GM19043 (cell line): Measurements from ENCODE around the gene DIP2C.
"Not testable (repeated sequence)": the region's sequence is repeated elsewhere in the genome, so short reads cannot be mapped to it uniquely, and the experiment has no call there.

ENCODE experiments used
- ATAC-seq: cut with Tn5 transposase; IDR thresholded peaks from one replicate; pipeline ENCODE4 v1.9.1; 2021; ENCODE audit warnings: low read depth; ENCODE audit not compliant: unreplicated experiment

The DIP2C gene

DNA sequence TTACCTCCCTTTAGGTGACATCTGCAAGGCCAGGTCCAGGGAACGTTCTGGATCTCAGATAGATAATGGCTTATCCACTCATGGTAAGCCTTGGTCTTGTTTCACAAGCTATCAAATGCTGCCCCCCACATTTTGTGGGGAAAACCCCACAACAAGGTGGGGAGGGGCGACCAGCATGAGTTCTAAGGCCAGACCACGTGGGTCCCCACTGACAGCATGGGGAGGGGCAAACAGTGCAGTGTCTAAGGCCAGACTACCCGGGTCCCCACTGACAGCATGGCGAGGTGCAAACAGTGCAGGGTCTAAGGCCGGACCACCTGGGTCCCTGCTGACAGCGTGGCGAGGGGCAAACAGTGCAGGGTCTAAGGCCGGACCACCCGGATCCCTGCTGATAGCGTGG, 102.8 kb downstream of the DIP2C start:
- no peak for ATAC-seq

DNA sequence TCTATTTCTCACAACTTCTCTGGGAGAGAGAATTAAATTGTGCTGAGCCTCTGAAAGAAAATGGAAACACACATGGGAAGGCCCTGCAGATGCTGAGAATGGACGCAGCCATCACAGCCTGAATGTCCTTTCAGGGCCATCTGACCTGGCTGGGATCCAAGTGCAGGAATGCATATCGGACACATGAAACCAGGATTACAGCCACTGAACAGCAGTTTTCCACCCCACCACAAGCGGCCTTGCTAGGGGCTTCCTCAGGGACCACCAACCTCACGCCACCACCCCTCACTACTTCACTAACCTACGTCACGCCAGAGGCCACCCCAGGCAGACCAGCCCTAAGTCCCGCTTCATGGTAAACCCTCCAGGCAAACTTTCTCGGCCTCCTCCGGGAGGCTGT, 103.3 kb downstream of the DIP2C start:
- no peak for ATAC-seq

DNA sequence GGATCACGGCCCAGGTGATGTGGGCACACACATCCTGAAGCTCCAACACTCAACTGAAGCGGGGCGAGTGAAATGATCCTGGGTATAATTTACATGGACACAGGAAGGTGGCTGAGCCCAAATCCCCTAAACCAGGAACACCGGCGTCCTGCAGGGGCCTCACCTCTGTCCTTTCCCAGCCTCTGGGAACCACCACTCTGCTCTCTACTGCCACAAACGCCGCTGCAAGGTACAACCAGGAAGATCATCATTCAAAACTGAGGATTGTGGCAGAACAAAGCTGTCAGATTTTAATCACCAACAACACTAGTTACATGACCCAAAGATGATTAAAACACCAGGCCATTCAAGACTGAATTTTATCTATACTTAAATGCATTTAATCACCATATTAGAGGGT, 104.0 kb downstream of the DIP2C start:
- ATAC-seq, result no peak

DNA sequence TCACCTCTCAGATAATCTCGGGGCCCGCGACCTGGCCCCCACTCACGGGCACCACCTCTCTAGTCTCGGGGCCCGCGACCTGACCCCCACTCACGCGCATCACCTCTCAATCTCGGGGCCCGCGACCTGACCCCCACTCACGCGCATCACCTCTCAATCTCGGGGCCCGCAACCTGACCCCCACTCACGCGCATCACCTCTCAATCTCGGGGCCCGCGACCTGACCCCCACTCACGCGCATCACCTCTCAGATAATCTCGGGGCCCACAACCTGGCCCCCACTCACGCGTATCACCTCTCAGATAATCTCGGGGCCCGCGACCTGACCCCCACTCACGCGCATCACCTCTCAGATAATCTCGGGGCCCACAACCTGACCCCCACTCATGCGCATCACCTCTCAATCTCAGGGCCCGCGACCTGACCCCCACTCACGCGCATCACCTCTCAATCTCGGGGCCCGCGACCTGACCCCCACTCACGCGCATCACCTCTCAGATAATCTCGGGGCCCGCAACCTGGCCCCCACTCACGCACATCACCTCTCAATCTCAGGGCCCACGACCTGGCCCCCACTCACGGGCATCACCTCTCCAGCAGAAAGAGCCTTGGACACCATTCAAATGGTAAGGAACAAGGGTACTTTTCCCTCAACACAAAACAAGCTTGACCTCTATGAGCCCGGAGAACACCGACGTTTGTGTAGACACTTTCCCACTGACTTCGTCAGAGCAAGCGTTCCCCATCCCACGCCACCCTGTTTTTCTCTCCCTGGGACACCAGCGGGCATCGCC, 104.8 kb downstream of the DIP2C start:
- ATAC-seq, result not testable (repeated sequence)

DNA sequence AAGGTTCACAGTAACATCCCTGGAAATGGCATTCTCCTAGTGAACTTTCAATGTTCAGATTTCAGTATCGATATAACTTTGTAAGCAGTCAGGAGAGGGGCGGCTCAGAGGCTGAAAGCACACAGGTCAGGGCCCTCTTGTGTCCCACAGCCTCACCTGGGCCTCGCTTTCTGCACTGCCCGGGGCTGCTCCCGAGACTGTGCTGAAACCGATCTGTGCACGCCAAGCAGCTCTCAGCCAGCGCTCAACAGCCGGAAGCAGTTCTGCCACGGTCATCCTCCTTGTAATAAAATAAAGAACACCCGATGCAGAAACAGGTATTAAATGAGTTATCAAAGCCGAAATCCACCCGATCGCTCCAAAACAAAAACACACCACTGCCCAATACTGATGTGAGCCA, 106.0 kb downstream of the DIP2C start:
- ATAC-seq, result no peak

GRCh38 chr10:581776-582330, 107.6 kb downstream of the DIP2C start:
- no peak for ATAC-seq

- no peak for ATAC-seq
These were observed 108.7 kb downstream of the DIP2C start for GRCh38 chr10:580778-581177.

DNA sequence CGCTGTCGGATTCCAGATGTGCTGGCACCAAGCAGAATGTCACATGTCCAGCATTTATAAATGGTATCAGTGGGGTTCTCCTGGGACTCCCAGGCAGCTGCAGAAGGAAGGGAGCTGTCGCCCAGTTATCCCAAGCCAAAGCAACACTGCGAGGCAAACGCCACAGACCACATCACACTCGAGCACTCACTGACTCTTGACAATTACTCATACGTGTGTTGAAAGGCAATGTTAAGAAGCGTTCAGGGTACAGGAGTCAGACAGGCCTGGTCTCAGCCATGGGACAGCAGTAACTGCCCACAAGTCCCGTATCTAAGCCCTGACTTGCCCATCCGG, 113.4 kb downstream of the DIP2C start:
- no peak for ATAC-seq

DNA sequence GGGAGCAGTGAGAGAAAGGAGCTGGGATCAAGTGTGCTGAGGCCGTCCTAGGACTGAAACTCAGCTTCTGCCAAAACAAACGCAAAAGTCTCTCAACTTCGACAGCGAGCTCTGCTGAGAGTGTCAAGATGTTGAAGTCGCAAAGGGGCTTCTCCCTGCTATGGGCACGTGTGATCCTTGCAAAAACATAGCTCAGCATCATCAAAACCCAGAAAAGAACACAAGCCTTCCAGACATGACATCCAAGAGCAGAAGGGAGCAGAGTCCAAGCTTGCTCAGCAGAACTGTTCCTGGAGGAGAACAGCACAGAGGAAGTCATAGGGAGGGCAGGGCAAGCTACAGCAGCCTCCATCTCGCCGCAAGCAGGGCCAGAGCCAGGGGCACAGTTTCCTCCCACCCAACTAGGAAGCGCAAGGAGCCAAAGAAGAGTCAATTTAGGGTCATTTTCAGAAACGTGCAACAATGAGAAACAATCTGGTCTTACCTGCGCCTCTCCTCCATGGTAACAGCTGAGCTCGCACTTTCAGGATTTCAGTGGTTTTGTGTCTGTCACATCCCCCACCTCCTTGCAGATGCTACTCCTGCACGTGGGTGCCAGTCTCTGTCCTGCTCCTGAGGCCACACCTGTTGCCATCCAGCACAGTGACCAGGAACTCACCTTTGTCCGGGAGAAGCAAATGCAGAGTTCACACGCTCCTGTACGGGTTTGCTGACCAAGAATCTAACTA, 113.9 kb downstream of the DIP2C start:
- ATAC-seq, result no peak

DNA sequence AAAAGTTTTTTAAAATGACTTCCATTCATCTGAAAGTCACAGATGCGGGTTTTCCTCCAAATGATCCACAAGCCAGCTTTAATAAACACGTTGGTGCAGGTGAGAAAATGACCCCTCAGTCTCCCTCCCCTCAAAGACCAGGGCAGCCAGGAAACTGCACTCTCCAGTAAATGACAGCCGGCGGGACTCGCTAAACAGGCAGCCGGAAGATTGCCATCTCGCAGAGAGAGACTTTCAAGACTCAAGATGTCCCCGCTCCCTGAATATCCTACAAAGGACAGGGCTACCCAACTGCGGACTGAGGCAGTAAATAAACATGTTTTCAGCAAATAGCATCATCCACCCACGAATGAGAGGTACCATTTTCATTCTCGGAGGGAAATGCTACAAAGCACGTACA, 116.8 kb downstream of the DIP2C start:
- ATAC-seq, result no peak

GRCh38 chr10:571688-572451, 117.6 kb downstream of the DIP2C start:
- ATAC-seq, result no peak

DNA sequence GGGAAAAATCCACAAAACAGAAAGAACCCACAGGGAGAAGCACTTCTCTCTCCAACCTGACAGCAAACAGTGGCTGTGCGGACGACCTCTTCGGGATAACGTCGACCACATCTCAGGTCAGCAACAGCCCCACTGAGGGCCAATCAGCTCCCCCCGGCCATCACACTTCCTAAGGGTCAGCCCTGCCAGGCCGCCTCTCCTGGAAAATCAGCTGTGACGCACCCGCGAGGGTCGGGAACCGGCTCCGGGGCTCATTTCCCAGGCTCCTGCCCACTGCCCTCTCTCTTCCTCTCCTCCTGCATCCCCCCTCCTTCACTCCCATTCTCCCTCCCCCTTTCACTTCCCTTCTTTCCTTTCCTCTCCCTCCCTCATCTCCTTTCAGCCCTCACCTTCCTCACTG, 118.3 kb downstream of the DIP2C start:
- ATAC-seq, result no peak

GRCh38 chr10:570628-571163, 118.8 kb downstream of the DIP2C start:
- ATAC-seq, result no peak

GRCh38 chr10:569961-570627, 119.4 kb downstream of the DIP2C start:
- ATAC-seq, result no peak

DNA sequence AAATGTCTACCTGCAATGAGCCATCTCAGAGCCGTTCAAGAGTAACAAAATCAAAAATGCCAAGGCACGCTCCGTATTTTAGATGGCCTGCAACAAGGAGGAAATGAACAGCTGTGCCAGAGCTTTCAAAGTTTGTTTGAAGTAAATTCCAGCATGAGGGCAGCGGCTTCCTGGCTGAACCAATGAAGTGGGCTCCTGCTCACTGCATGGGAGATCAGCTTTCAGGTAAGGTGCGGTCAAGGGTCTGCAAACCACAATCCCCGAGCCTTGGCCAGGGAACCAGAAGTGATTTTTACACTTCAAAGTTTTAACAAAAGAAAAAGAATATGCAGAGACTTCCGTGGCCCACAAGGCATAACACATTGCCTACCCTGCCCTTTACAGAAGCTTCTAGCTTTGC, 120.6 kb downstream of the DIP2C start:
- no peak for ATAC-seq

- no peak for ATAC-seq
These were observed 121.6 kb downstream of the DIP2C start for GRCh38 chr10:567869-568268.

DNA sequence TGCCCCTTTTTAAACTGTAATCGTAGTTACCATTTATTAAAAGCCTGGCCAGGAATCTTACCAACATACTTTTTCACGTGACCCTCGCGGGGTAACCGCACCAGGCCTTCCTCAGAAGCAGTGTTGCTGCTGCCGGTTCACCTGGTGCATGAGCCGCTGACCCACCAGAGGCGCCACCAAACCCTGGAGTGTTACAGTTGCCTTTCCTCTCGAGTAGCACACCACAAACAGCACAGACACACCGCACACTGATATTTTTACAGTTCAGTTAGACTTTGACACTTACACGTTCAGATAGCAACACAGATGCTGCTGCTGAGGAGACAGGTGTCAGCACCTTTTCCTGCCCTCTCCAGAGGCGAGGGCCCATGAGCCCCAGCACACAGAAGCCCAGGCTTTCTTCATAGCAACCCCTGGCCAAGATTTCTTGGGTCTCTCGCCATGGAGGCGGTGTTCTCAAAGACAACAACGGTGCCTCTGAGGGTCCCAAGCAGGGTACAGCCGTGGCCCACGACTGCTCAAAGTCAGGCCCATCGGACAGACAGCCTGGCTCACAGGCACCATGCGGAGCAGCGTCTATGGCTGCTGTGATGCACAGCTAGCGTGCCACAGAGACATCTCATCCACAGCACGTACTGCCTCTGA, 123.1 kb downstream of the DIP2C start:
- ATAC-seq, result no peak

- no peak for ATAC-seq
These were observed 123.8 kb downstream of the DIP2C start for GRCh38 chr10:565676-566075.

DNA sequence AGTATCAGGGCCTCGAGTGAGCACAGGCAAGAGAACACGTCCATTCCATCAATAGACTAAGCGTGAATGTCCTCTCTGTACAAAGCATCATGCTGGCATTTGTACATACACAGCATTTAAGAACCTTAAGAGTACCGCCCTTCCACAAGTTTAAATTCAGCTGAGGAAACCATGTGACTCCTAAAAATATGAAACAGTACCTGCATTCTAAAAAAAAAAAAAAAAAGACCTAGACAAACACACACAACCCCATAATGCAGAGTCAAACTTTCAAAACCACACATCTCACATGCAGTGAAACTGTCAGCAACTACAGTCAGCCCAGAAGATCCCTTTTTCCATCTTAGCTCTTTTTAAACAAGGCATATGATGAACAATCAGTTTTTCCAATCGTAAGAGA, 124.3 kb downstream of the DIP2C start:
- no peak for ATAC-seq

GRCh38 chr10:563827-564226, 125.6 kb downstream of the DIP2C start:
- ATAC-seq, result no peak
